ENCODE measurements around the gene RHEX.
"Not testable (repeated sequence)": the region's sequence is repeated elsewhere in the genome, so short reads cannot be mapped to it uniquely, and the experiment has no call there.

Gene RHEX

GRCh38 chr1:206052919-206053610 lies at the start of gene RHEX:
Gene RHEX, plus strand, starts transcription at chr1:206053173. Its CDS starts 44,656 bp downstream, at chr1:206097829.
- not testable (repeated sequence) for FAIRE-seq; DNase-seq (ENCODE audit: insufficient read length, low spot score)

- DNase-seq (ENCODE audit: insufficient read length, low spot score) (no peak), FAIRE-seq (no peak)
Observed at GRCh38 chr1:206003854-206004800, 48.8 kb upstream of the RHEX start.

GRCh38 chr1:206004826-206005225 lies 48.1 kb upstream of the RHEX start:
- FAIRE-seq (no peak), DNase-seq (ENCODE audit: insufficient read length, low spot score) (no peak)

GRCh38 chr1:206005234-206005633 lies 47.7 kb upstream of the RHEX start:
- DNase-seq (ENCODE audit: insufficient read length, low spot score) (no peak), FAIRE-seq (no peak)

- FAIRE-seq (no peak), DNase-seq (ENCODE audit: insufficient read length, low spot score) (no peak)
Observed at GRCh38 chr1:206005778-206006180, 47.2 kb upstream of the RHEX start.

- FAIRE-seq (no peak), DNase-seq (ENCODE audit: insufficient read length, low spot score) (no peak)
Observed at GRCh38 chr1:206006946-206007345, 46.0 kb upstream of the RHEX start.

- DNase-seq (ENCODE audit: insufficient read length, low spot score) = no peak
Observed at GRCh38 chr1:206010060-206010459, 42.9 kb upstream of the RHEX start.

GRCh38 chr1:206011057-206011456 lies 41.9 kb upstream of the RHEX start:
- no peak for FAIRE-seq
- no peak for DNase-seq (ENCODE audit: insufficient read length, low spot score)

More at GRCh38 chr1:206010060-206010459, 42.9 kb upstream of the RHEX start:
- FAIRE-seq = no peak

GRCh38 chr1:206012086-206012859 lies 40.7 kb upstream of the RHEX start:
- FAIRE-seq (no peak), DNase-seq (ENCODE audit: insufficient read length, low spot score) (no peak)

GRCh38 chr1:206013026-206013795 lies 39.8 kb upstream of the RHEX start:
- FAIRE-seq (no peak), DNase-seq (ENCODE audit: insufficient read length, low spot score) (no peak)

GRCh38 chr1:206014601-206015000 lies 38.4 kb upstream of the RHEX start:
- no peak for DNase-seq (ENCODE audit: insufficient read length, low spot score)
- no peak for FAIRE-seq

GRCh38 chr1:206015071-206015470 lies 37.9 kb upstream of the RHEX start:
- FAIRE-seq (no peak), DNase-seq (ENCODE audit: insufficient read length, low spot score) (no peak)

- DNase-seq (ENCODE audit: insufficient read length, low spot score) = no peak
- no peak for FAIRE-seq
Observed at GRCh38 chr1:206020393-206021007, 32.5 kb upstream of the RHEX start.

GRCh38 chr1:206021008-206021625 lies 31.9 kb upstream of the RHEX start:
- DNase-seq (ENCODE audit: insufficient read length, low spot score) (no peak), FAIRE-seq (no peak)

GRCh38 chr1:206021626-206022365 lies 31.2 kb upstream of the RHEX start:
- DNase-seq (ENCODE audit: insufficient read length, low spot score) = peak; percentile 53

GRCh38 chr1:206022766-206023165 lies 30.2 kb upstream of the RHEX start:
- DNase-seq (ENCODE audit: insufficient read length, low spot score) (no peak), FAIRE-seq (no peak)

More at GRCh38 chr1:206021626-206022365, 31.2 kb upstream of the RHEX start:
- FAIRE-seq = no peak

GRCh38 chr1:206023695-206024094 lies 29.3 kb upstream of the RHEX start, which contains the start of gene CTSE:
Gene CTSE, minus strand, starts transcription at chr1:206023895. Its CDS starts 104 bp downstream, at chr1:206023791.
- DNase-seq (ENCODE audit: insufficient read length, low spot score) (no peak), FAIRE-seq (no peak)

GRCh38 chr1:206025283-206025820 lies 27.6 kb upstream of the RHEX start:
- FAIRE-seq = no peak
- no peak for DNase-seq (ENCODE audit: insufficient read length, low spot score)

Data from HTR-8/SVneo (cell line).